Measurements from ENCODE around the gene ABCG4.
"Not testable (repeated sequence)": the region's sequence is repeated elsewhere in the genome, so short reads cannot be mapped to it uniquely, and the experiment has no call there.

ABCG4 gene

GRCh38 chr11:119189393-119189792 lies 40.5 kb downstream of the ABCG4 start:
- Histone ChIP-seq H3K4me1 (no peaks in the 10 kb centered on the region), H3K27me3 (ENCODE audit: control insufficient read depth, insufficient read depth, low read length) (no peaks in the 10 kb centered on the region), H3K27ac (no peak overlapping the region), H3K79me2 (no peaks in the 10 kb centered on the region), H3K9me3 (ENCODE audit: control insufficient read depth, low read length) (no peaks in the 10 kb centered on the region), H2AFZ (no peak overlapping the region), H3K36me3 (ENCODE audit: control insufficient read depth, insufficient read depth, low read length) (no peaks in the 10 kb centered on the region), H3K9ac (no peak overlapping the region), H3K4me2 (ENCODE audit: low read length) (no peak overlapping the region), H3K4me3 (ENCODE audit: low read depth, low read length) (no peak overlapping the region)
- TF ChIP-seq, protein P1, sequence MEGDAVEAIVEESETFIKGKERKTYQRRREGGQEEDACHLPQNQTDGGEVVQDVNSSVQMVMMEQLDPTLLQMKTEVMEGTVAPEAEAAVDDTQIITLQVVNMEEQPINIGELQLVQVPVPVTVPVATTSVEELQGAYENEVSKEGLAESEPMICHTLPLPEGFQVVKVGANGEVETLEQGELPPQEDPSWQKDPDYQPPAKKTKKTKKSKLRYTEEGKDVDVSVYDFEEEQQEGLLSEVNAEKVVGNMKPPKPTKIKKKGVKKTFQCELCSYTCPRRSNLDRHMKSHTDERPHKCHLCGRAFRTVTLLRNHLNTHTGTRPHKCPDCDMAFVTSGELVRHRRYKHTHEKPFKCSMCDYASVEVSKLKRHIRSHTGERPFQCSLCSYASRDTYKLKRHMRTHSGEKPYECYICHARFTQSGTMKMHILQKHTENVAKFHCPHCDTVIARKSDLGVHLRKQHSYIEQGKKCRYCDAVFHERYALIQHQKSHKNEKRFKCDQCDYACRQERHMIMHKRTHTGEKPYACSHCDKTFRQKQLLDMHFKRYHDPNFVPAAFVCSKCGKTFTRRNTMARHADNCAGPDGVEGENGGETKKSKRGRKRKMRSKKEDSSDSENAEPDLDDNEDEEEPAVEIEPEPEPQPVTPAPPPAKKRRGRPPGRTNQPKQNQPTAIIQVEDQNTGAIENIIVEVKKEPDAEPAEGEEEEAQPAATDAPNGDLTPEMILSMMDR (IDR thresholded peaks at IDR 0.05), result no peak

DNA sequence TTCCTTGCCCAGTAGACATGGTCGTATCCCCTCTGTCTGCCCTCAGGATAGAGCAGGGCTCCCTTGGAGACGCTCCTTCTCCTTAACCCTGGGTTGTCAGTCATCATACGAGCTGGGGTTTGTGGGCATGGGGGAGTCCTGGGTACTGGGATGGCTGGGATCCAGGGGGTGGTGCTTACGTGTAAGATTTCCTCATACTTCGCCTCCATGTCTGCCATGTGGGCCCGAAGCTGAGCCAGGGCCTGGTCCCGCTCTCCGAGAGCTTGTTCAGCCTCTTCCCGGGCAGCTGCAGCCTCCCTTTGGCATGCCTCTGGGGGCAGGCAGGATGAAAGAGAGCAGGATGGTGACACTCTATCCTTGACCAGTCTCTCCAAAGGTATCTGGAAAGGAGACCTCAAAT lies 41.7 kb downstream of the ABCG4 start:
- Histone ChIP-seq H3K27ac (no peak overlapping the region), H3K36me3 (ENCODE audit: control insufficient read depth, insufficient read depth, low read length) (no peaks in the 10 kb centered on the region), H3K79me2 (no peaks in the 10 kb centered on the region), H3K27me3 (ENCODE audit: control insufficient read depth, insufficient read depth, low read length) (no peaks in the 10 kb centered on the region), H2AFZ (no peak overlapping the region), H3K4me1 (no peaks in the 10 kb centered on the region), H3K9me3 (ENCODE audit: control insufficient read depth, low read length) (no peaks in the 10 kb centered on the region), H3K9ac (no peak overlapping the region), H3K4me2 (ENCODE audit: low read length) (no peak overlapping the region), H3K4me3 (ENCODE audit: low read depth, low read length) (no peak overlapping the region)
- TF ChIP-seq, protein P1 (IDR thresholded peaks at IDR 0.05), result no peak

GRCh38 chr11:119191265-119191664 lies 42.4 kb downstream of the ABCG4 start:
- not testable (repeated sequence) for H3K27ac ChIP-seq; H3K4me2 ChIP-seq (ENCODE audit: low read length); H3K79me2 ChIP-seq; H2AFZ ChIP-seq; H3K36me3 ChIP-seq (ENCODE audit: control insufficient read depth, insufficient read depth, low read length); H3K9ac ChIP-seq; H3K4me3 ChIP-seq (ENCODE audit: low read depth, low read length); H3K9me3 ChIP-seq (ENCODE audit: control insufficient read depth, low read length); H3K4me1 ChIP-seq; H3K27me3 ChIP-seq (ENCODE audit: control insufficient read depth, insufficient read depth, low read length)

DNA sequence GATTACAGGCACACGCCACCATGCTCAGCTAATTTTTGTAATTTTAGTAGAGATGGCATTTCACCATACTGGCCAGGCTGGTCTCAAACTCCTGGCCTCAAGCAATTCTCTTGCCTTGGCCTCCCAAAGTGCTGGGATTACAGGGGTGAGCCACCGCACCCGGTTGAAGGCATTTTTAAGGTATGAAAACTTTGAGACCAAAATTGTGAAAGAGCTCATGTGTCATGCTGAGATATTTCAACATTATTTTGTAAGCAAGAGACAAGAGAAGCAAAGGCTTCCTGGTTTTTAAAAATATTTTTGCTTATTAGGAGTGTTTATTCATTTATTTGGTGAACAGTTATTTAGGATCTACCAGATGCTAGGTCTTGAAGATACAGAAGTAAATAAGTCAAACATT lies 43.3 kb downstream of the ABCG4 start:
- Histone ChIP-seq H3K79me2 (no peaks in the 10 kb centered on the region), H3K27me3 (ENCODE audit: control insufficient read depth, insufficient read depth, low read length) (no peaks in the 10 kb centered on the region), H3K9me3 (ENCODE audit: control insufficient read depth, low read length) (no peaks in the 10 kb centered on the region), H3K27ac (no peak overlapping the region), H3K36me3 (ENCODE audit: control insufficient read depth, insufficient read depth, low read length) (no peaks in the 10 kb centered on the region), H3K4me3 (ENCODE audit: low read depth, low read length) (no peak overlapping the region), H3K9ac (no peak overlapping the region), H3K4me2 (ENCODE audit: low read length) (no peak overlapping the region), H3K4me1 (no peaks in the 10 kb centered on the region), H2AFZ (no peak overlapping the region)
- TF ChIP-seq, protein P1 (IDR thresholded peaks at IDR 0.05), result no peak

DNA sequence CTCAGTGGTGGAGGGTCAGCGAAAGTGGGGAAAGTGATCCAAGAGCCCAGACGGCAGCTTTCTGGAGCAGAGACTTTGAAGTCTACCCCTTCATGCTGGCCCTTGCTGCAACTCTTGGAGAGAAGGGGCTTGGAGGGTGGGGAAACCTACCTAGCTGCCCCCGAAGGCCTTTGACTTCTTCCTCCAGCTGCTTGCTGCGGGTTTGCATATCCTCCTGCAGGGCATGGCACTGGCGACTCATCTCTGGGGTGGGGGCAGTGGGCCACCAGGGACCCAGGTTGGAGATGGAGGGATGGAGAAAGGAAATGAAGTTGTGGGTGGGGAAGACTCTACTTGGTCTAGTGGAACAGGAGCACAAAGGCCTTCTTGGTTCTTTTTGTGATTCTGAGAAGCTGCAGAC lies 44.1 kb downstream of the ABCG4 start:
- H3K4me2 ChIP-seq (ENCODE audit: low read length), result no peak overlapping the region
- no peaks in the 10 kb centered on the region for H3K9me3 ChIP-seq (ENCODE audit: control insufficient read depth, low read length)
- TF ChIP-seq, protein P1 (IDR thresholded peaks at IDR 0.05), result no peak
- H3K27me3 ChIP-seq (ENCODE audit: control insufficient read depth, insufficient read depth, low read length), result no peaks in the 10 kb centered on the region
- no peaks in the 10 kb centered on the region for H3K36me3 ChIP-seq (ENCODE audit: control insufficient read depth, insufficient read depth, low read length)
- H3K9ac ChIP-seq, result no peak overlapping the region
- no peak overlapping the region for H3K4me3 ChIP-seq (ENCODE audit: low read depth, low read length)
- no peak overlapping the region for H2AFZ ChIP-seq
- H3K79me2 ChIP-seq, result no peaks in the 10 kb centered on the region
- no peaks in the 10 kb centered on the region for H3K4me1 ChIP-seq
- H3K27ac ChIP-seq, result no peak overlapping the region

Data from parathyroid adenoma (tissue), 2 donors.